Fibroblast of lung (primary cell): ENCODE data around the gene ZSWIM4. TPM values are rescaled to one million over a fixed set of nuclear protein-coding genes. Genes with fewer than 3 reads are reported as not detected.
A peak's percentile ranks its signal among the peaks of the same experiment; 100 is the strongest.

Source experiments
- DNase-seq, 2 donors: peaks; one replicate each; pipeline versions ENCODE4 v3.0.0 to v3.0.0-alpha.2; 2010; ENCODE audit warnings: low read depth in 2 of 2
- H2AFZ ChIP-seq: 2 replicates; pipeline ENCODE4 v1.5.1; 2012; ENCODE audit warnings: low read length, control low read depth, inconsistent platforms
- H3K27ac ChIP-seq: 2 replicates; pipeline ENCODE4 v1.5.1; 2011; ENCODE audit warnings: low read length, control low read depth; ENCODE audit not compliant: insufficient read depth
- H3K27me3 ChIP-seq: 2 replicates; pipeline ENCODE4 v1.5.1; 2011; ENCODE audit warnings: mild to moderate bottlenecking, low read length; ENCODE audit not compliant: control insufficient read depth, insufficient read depth
- H3K36me3 ChIP-seq: 2 replicates; pipeline ENCODE4 v1.5.1; 2011; ENCODE audit warnings: low read length; ENCODE audit not compliant: control insufficient read depth, insufficient read depth
- H3K4me1 ChIP-seq: 2 replicates; pipeline ENCODE4 v1.5.1; 2011; ENCODE audit warnings: low read length; ENCODE audit not compliant: control insufficient read depth, insufficient read depth; ENCODE audit errors: extremely low read depth
- H3K4me2 ChIP-seq: 2 replicates; pipeline ENCODE4 v1.5.1; 2011; ENCODE audit warnings: low read length, control low read depth; ENCODE audit not compliant: insufficient read depth; ENCODE audit errors: extremely low read depth
- H3K4me3 ChIP-seq, 4 experiments: fragments of 200-600 bp in 1 of 4; sonication (generic) in 1 of 4; replicated peaks in 1 of 4; 2 replicates each; pipeline ENCODE4 v1.5.1; 2011 to 2016; ENCODE audit warnings: low read length in 4 of 4, low read depth in 3 of 4, mild to moderate bottlenecking in 3 of 4, control low read depth in 2 of 4, inconsistent platforms in 1 of 4, mixed read lengths in 1 of 4; ENCODE audit not compliant: insufficient read depth in 1 of 4; ENCODE audit errors: control extremely low read depth in 1 of 4
- H3K79me2 ChIP-seq: 2 replicates; pipeline ENCODE4 v1.5.1; 2012; ENCODE audit warnings: mild to moderate bottlenecking, low read length, inconsistent platforms; ENCODE audit not compliant: control insufficient read depth, insufficient read depth
- H3K9ac ChIP-seq: 2 replicates; pipeline ENCODE4 v1.5.1; 2011; ENCODE audit warnings: mild to moderate bottlenecking, low read length, control low read depth; ENCODE audit not compliant: insufficient read depth
- H3K9me3 ChIP-seq: 2 replicates; pipeline ENCODE4 v1.5.1; 2012; ENCODE audit warnings: low read depth, low read length; ENCODE audit not compliant: control insufficient read depth, insufficient read depth
- H4K20me1 ChIP-seq: 2 replicates; pipeline ENCODE4 v1.5.1; 2011; ENCODE audit warnings: low read length; ENCODE audit not compliant: control insufficient read depth, insufficient read depth; ENCODE audit errors: extremely low read depth
- EZH2 ChIP-seq: IDR thresholded peaks from 2 replicates; pipeline ENCODE4 v1.5.1; 2012; ENCODE audit warnings: low read length, control low read depth, mild to moderate bottlenecking; ENCODE audit errors: missing control alignments
- polyA plus RNA-seq, 2 donors: library from polyadenylated mRNA; depleted of rRNA in 1 of 2; stranded (reverse) in 1 of 2; unstranded in 1 of 2; fragments of >200 nt; gene quantifications; 2 replicates each; pipeline ENCODE4 v1.2.1, GENCODE V29; 2011 to 2012; ENCODE audit warnings: missing spikeins in 1 of 2
- total RNA-seq: library from RNA; depleted of rRNA; stranded (reverse); fragments of >200 nt; gene quantifications from 2 replicates; pipeline ENCODE4 v1.2.1, GENCODE V29; 2014
- TF ChIP-seq, protein P1 (sequence below), 2 donors: IDR thresholded peaks in 1 of 2; conservative IDR thresholded peaks in 1 of 2; 1 replicate in 1 of 2; 2 replicates in 1 of 2; pipeline ENCODE4 v1.5.1; 2011 to 2012; ENCODE audit warnings: low read length in 2 of 2, control low read depth in 1 of 2, inconsistent platforms in 1 of 2, low read depth in 1 of 2, mild to moderate bottlenecking in 1 of 2

ZSWIM4 gene
- total and polyA plus RNA-seq, 2 donors (not counting 1 experiment from before 2014, with no cell fraction given), result 1.6 to 5.6 TPM

- H3K4me1 ChIP-seq, result peaks cover 19% of the 10 kb centered on the region
- H3K4me2 ChIP-seq, result no peak overlapping the region
- no peaks in the 10 kb centered on the region for H4K20me1 ChIP-seq
- no peaks in the 10 kb centered on the region for H3K9me3 ChIP-seq
- TF ChIP-seq, protein P1, sequence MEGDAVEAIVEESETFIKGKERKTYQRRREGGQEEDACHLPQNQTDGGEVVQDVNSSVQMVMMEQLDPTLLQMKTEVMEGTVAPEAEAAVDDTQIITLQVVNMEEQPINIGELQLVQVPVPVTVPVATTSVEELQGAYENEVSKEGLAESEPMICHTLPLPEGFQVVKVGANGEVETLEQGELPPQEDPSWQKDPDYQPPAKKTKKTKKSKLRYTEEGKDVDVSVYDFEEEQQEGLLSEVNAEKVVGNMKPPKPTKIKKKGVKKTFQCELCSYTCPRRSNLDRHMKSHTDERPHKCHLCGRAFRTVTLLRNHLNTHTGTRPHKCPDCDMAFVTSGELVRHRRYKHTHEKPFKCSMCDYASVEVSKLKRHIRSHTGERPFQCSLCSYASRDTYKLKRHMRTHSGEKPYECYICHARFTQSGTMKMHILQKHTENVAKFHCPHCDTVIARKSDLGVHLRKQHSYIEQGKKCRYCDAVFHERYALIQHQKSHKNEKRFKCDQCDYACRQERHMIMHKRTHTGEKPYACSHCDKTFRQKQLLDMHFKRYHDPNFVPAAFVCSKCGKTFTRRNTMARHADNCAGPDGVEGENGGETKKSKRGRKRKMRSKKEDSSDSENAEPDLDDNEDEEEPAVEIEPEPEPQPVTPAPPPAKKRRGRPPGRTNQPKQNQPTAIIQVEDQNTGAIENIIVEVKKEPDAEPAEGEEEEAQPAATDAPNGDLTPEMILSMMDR (conservative IDR thresholded peaks at IDR 0.05 in 1 of 2, IDR thresholded peaks at IDR 0.05 in 1 of 2; ENCODE audit: low read depth in 1 of 2, low read length in 2 of 2), result no peak
- no peak for TF ChIP-seq EZH2
- H2AFZ ChIP-seq, result no peak overlapping the region
- H3K9ac ChIP-seq, result no peak overlapping the region
- H3K4me3 ChIP-seq, result no peak overlapping the region
- no peak for DNase-seq
- H3K36me3 ChIP-seq, result no peaks in the 10 kb centered on the region
- H3K27me3 ChIP-seq, result no peaks in the 10 kb centered on the region
- no peak overlapping the region for H3K27ac ChIP-seq
- no peaks in the 10 kb centered on the region for H3K79me2 ChIP-seq
Observed at GRCh38 chr19:13856497-13856896, 61.3 kb downstream of the ZSWIM4 start.

DNA sequence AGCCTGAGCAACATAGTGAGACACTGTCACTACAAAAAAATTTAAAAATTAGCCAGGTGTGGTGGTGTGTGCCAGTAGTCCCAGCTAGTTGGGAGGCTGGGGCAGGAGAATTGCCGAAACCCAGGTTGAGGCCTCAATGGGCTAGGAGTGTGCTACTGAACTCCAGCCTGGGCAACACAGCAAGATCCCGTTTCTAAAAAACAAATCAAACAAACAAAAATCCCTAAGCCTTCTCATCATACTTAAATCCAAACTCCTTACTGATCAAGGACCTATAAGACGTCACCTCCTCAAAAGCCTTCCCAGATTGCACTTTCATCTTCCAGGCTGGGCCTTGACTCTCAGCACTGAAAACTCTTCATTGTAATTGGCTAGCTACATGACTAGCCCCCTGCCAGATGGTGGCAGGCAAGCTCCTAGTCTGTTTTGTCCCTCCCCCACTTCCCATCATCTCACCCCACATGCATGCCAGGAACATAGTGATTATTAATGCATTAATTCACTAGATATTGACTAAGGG lies 64.2 kb downstream of the ZSWIM4 start:
- Histone ChIP-seq H2AFZ (no peak overlapping the region), H3K79me2 (no peaks in the 10 kb centered on the region), H3K4me2 (no peak overlapping the region), H3K27ac (no peak overlapping the region), H4K20me1 (no peaks in the 10 kb centered on the region), H3K4me3 (no peak overlapping the region), H3K9me3 (no peaks in the 10 kb centered on the region), H3K4me1 (peaks cover 10% of the 10 kb centered on the region), H3K27me3 (no peaks in the 10 kb centered on the region), H3K9ac (no peak overlapping the region), H3K36me3 (no peaks in the 10 kb centered on the region)
- peak in 1 of 2 donors; percentile 67 for DNase-seq
- no peak for TF ChIP-seq EZH2
- TF ChIP-seq, protein P1 (conservative IDR thresholded peaks at IDR 0.05 in 1 of 2, IDR thresholded peaks at IDR 0.05 in 1 of 2; ENCODE audit: low read depth in 1 of 2, low read length in 2 of 2), result no peak

GRCh38 chr19:13860679-13861391 lies 65.6 kb downstream of the ZSWIM4 start:
- H3K4me3 ChIP-seq, result peak overlapping the region in 1 of 4 experiments; percentile 54
- no peak overlapping the region for H3K4me2 ChIP-seq

More at GRCh38 chr19:13860679-13861391, 65.6 kb downstream of the ZSWIM4 start:
- Histone ChIP-seq H3K36me3 (no peaks in the 10 kb centered on the region), H3K9ac (no peak overlapping the region), H4K20me1 (no peaks in the 10 kb centered on the region), H3K79me2 (no peaks in the 10 kb centered on the region), H3K27ac (peak overlapping the region; percentile 91), H3K9me3 (no peaks in the 10 kb centered on the region), H3K27me3 (no peaks in the 10 kb centered on the region), H3K4me1 (peaks cover 10% of the 10 kb centered on the region), H2AFZ (no peak overlapping the region)
- TF ChIP-seq, protein P1 (conservative IDR thresholded peaks at IDR 0.05 in 1 of 2, IDR thresholded peaks at IDR 0.05 in 1 of 2; ENCODE audit: low read depth in 1 of 2, low read length in 2 of 2), result no peak
- no peak for TF ChIP-seq EZH2
- no peak for DNase-seq
